H1 (cell line): ENCODE results near the gene NAV2. TPM values are rescaled to one million over a fixed set of nuclear protein-coding genes. Genes with fewer than 3 reads are reported as not detected.

ENCODE experiments used
- BACH1 ChIP-seq: IDR thresholded peaks from 2 replicates; pipeline ENCODE4 v1.6.1; 2012; ENCODE audit warnings: low read length, improper control_type of control experiment
- EP300 ChIP-seq, 2 experiments: IDR thresholded peaks; 1 replicate in 1 of 2; 2 replicates in 1 of 2; pipeline ENCODE4 v1.6.1; 2011 to 2012; ENCODE audit warnings: low read depth in 2 of 2, low read length in 2 of 2, mild to moderate bottlenecking in 2 of 2, borderline replicate concordance in 1 of 2, inconsistent platforms in 1 of 2, moderate library complexity in 1 of 2
- KDM4A ChIP-seq: IDR thresholded peaks from one replicate; pipeline ENCODE4 v1.7.1; 2012; ENCODE audit warnings: low read depth, mild to moderate bottlenecking, moderate library complexity, low read length, inconsistent platforms; ENCODE audit not compliant: severe bottlenecking
- RAD21 ChIP-seq, 2 experiments: IDR thresholded peaks in 1 of 2; conservative IDR thresholded peaks in 1 of 2; 2 replicates each; pipeline ENCODE4 v1.6.1; 2011; ENCODE audit warnings: low read depth in 2 of 2, low read length in 2 of 2, improper control_type of control experiment in 1 of 2, inconsistent platforms in 1 of 2, mild to moderate bottlenecking in 1 of 2, moderate library complexity in 1 of 2
- polyA plus RNA-seq, 7 experiments: library from polyadenylated mRNA; depleted of rRNA in 3 of 7; stranded (reverse) in 5 of 7; unstranded in 2 of 7; fragments of >200 nt in 5 of 7; fragments of 200-250 nt in 2 of 7; gene quantifications; 1 replicate in 5 of 7; 2 replicates in 1 of 7; 4 replicates in 1 of 7; pipeline versions ENCODE4 v1.2.1 to v1.2.3, GENCODE V29; 2011 to 2013; ENCODE audit warnings: missing spikeins in 2 of 7, mixed read lengths in 2 of 7
- total RNA-seq: library from RNA; stranded (reverse); fragmentation: NEBNext Ultra II Directional; extraction: Animal tissue kit (Norgen Biotek cat#: 25700); gene quantifications from 2 replicates; pipeline ENCODE4 v1.2.1, GENCODE V29; 2021
- TF ChIP-seq, protein P1 (sequence below): IDR thresholded peaks from 2 replicates; pipeline ENCODE4 v1.6.1; 2012; ENCODE audit warnings: inconsistent platforms
- TF ChIP-seq, protein P2 (sequence below): IDR thresholded peaks from 2 replicates; pipeline ENCODE4 v1.6.1; 2012; ENCODE audit warnings: inconsistent platforms
- TF ChIP-seq, protein P3 (sequence below): fragments of 300-600 bp; sonication (generic); IDR thresholded peaks from 2 replicates; pipeline ENCODE4 v1.7.1; 2012; ENCODE audit warnings: low read length, moderate library complexity, mild to moderate bottlenecking, inconsistent platforms; ENCODE audit not compliant: insufficient replicate concordance
- TF ChIP-seq, protein P4 (sequence below): IDR thresholded peaks from 2 replicates; pipeline ENCODE4 v1.6.1; 2012; ENCODE audit warnings: low read length, inconsistent platforms

The NAV2 gene
- total and polyA plus RNA-seq, 2 of the 8 experiments (the other 6 are each of a cell fraction or from before 2014, with no cell fraction given), result 35.6 to 73.6 TPM

DNA sequence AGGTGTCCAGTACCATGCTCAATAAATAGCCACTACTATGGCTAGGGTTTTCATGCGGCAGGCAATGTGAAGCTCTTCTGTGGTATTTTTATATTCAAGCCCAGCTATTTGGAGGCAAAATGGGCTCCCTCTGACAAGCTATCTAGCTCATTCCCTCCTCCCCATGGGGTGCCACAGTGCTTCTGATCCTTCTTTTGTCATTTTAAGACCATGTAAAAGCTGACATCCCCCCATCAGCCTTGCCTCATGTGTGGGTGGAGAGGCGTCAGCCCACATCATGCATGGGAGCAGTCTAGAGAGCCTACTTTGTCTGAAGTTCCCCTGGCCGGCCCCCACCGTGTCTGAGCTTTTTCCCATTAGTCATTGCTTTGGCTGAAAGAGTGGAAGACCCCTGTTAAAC lies 59.8 kb downstream of the NAV2 start (continued):
- TF ChIP-seq BACH1 (no peak), RAD21 (IDR thresholded peaks at IDR 0.05 in 1 of 2, conservative IDR thresholded peaks at IDR 0.05 in 1 of 2; ENCODE audit: low read depth in 2 of 2, low read length in 2 of 2) (no peak; a peak in 1 of 4 replicates), KDM4A (no peak), EP300 (IDR thresholded peaks at IDR 0.05; ENCODE audit: borderline replicate concordance in 1 of 2, low read depth in 2 of 2, low read length in 2 of 2) (peak in 1 of 2 experiments; percentile 76; a peak in 1 of 3 replicates)
- TF ChIP-seq, protein P1, sequence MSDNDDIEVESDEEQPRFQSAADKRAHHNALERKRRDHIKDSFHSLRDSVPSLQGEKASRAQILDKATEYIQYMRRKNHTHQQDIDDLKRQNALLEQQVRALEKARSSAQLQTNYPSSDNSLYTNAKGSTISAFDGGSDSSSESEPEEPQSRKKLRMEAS, result peak; percentile 74
- TF ChIP-seq, protein P2, sequence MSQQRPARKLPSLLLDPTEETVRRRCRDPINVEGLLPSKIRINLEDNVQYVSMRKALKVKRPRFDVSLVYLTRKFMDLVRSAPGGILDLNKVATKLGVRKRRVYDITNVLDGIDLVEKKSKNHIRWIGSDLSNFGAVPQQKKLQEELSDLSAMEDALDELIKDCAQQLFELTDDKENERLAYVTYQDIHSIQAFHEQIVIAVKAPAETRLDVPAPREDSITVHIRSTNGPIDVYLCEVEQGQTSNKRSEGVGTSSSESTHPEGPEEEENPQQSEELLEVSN, result peak; percentile 42; the same call in 1 of the 2 replicates
- TF ChIP-seq, protein P3, sequence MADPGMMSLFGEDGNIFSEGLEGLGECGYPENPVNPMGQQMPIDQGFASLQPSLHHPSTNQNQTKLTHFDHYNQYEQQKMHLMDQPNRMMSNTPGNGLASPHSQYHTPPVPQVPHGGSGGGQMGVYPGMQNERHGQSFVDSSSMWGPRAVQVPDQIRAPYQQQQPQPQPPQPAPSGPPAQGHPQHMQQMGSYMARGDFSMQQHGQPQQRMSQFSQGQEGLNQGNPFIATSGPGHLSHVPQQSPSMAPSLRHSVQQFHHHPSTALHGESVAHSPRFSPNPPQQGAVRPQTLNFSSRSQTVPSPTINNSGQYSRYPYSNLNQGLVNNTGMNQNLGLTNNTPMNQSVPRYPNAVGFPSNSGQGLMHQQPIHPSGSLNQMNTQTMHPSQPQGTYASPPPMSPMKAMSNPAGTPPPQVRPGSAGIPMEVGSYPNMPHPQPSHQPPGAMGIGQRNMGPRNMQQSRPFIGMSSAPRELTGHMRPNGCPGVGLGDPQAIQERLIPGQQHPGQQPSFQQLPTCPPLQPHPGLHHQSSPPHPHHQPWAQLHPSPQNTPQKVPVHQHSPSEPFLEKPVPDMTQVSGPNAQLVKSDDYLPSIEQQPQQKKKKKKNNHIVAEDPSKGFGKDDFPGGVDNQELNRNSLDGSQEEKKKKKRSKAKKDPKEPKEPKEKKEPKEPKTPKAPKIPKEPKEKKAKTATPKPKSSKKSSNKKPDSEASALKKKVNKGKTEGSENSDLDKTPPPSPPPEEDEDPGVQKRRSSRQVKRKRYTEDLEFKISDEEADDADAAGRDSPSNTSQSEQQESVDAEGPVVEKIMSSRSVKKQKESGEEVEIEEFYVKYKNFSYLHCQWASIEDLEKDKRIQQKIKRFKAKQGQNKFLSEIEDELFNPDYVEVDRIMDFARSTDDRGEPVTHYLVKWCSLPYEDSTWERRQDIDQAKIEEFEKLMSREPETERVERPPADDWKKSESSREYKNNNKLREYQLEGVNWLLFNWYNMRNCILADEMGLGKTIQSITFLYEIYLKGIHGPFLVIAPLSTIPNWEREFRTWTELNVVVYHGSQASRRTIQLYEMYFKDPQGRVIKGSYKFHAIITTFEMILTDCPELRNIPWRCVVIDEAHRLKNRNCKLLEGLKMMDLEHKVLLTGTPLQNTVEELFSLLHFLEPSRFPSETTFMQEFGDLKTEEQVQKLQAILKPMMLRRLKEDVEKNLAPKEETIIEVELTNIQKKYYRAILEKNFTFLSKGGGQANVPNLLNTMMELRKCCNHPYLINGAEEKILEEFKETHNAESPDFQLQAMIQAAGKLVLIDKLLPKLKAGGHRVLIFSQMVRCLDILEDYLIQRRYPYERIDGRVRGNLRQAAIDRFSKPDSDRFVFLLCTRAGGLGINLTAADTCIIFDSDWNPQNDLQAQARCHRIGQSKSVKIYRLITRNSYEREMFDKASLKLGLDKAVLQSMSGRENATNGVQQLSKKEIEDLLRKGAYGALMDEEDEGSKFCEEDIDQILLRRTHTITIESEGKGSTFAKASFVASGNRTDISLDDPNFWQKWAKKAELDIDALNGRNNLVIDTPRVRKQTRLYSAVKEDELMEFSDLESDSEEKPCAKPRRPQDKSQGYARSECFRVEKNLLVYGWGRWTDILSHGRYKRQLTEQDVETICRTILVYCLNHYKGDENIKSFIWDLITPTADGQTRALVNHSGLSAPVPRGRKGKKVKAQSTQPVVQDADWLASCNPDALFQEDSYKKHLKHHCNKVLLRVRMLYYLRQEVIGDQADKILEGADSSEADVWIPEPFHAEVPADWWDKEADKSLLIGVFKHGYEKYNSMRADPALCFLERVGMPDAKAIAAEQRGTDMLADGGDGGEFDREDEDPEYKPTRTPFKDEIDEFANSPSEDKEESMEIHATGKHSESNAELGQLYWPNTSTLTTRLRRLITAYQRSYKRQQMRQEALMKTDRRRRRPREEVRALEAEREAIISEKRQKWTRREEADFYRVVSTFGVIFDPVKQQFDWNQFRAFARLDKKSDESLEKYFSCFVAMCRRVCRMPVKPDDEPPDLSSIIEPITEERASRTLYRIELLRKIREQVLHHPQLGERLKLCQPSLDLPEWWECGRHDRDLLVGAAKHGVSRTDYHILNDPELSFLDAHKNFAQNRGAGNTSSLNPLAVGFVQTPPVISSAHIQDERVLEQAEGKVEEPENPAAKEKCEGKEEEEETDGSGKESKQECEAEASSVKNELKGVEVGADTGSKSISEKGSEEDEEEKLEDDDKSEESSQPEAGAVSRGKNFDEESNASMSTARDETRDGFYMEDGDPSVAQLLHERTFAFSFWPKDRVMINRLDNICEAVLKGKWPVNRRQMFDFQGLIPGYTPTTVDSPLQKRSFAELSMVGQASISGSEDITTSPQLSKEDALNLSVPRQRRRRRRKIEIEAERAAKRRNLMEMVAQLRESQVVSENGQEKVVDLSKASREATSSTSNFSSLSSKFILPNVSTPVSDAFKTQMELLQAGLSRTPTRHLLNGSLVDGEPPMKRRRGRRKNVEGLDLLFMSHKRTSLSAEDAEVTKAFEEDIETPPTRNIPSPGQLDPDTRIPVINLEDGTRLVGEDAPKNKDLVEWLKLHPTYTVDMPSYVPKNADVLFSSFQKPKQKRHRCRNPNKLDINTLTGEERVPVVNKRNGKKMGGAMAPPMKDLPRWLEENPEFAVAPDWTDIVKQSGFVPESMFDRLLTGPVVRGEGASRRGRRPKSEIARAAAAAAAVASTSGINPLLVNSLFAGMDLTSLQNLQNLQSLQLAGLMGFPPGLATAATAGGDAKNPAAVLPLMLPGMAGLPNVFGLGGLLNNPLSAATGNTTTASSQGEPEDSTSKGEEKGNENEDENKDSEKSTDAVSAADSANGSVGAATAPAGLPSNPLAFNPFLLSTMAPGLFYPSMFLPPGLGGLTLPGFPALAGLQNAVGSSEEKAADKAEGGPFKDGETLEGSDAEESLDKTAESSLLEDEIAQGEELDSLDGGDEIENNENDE, result no peak
- TF ChIP-seq, protein P4, sequence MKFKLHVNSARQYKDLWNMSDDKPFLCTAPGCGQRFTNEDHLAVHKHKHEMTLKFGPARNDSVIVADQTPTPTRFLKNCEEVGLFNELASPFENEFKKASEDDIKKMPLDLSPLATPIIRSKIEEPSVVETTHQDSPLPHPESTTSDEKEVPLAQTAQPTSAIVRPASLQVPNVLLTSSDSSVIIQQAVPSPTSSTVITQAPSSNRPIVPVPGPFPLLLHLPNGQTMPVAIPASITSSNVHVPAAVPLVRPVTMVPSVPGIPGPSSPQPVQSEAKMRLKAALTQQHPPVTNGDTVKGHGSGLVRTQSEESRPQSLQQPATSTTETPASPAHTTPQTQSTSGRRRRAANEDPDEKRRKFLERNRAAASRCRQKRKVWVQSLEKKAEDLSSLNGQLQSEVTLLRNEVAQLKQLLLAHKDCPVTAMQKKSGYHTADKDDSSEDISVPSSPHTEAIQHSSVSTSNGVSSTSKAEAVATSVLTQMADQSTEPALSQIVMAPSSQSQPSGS, result no peak
